AML-193 (cell line): ENCODE results near the gene SSR4.

ENCODE experiments used
- DNase-seq, 2 experiments: peaks; one replicate each; lab custom pipeline; 2025; lab: John Stamatoyannopoulos, UW

Gene SSR4

DNA sequence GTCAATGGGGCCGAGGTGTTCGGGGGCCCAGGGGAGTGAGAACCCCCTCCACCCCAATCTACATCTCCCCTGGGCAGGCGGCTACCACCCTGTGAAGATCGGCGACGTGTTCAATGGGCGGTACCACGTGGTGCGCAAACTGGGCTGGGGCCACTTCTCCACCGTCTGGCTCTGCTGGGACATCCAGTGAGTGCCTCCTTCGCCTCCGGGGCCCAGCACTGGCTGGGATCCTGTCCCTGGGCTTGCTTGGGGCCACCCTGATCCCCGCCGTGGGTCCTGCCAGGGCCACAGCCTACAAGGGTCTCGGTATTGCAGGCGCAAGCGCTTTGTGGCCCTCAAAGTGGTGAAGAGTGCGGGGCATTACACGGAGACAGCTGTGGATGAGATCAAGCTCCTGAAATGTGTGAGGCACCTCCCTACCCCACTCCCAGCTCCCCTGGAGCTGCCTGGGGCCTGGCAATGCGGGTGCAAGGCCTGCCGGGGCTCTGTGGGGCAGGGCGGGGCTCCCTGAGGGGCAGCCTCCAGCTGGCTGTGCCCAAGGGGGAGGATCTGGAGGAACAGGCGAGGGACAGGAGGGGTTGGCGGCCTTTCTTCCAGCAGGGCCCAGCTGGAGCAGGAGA is 12.9 kb upstream of the SSR4 start:
- DNase-seq = no peak

DNA sequence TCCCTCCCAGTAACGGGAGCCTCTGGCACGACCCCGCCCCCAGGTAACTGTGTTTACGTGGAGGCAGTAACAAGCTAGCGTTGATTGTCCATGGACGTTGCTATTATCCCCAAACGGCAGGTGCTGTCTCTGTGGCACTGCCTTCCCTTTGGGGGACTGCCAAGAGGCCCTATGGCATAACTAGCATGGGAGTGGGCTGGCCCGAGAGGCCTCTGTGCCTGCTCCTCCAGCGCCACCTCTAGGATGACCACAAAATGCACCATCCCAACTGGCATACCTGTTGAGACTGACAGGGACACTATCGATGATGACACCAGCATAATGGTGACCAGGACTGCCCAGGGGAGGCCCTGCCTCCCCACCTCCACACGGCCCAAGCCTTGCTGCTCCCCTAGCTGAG is 12.2 kb upstream of the SSR4 start:
- no peak for DNase-seq

DNA sequence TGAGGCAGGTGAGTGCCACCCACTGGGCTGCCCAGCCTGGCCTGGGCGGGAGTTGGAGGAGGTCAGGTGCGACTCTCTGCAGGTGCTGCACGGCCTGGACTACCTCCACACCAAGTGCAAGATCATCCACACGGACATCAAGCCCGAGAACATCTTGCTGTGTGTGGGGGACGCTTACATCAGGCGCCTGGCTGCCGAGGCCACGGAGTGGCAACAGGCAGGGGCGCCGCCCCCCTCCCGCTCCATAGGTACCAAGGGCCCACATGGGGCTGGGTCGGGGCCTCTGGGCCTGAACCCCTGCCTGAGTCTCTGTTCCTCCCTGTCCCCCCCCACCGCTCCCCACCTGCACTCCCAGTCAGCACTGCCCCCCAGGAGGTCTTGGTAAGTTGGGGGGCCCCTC is 11.6 kb upstream of the SSR4 start:
- no peak for DNase-seq

DNA sequence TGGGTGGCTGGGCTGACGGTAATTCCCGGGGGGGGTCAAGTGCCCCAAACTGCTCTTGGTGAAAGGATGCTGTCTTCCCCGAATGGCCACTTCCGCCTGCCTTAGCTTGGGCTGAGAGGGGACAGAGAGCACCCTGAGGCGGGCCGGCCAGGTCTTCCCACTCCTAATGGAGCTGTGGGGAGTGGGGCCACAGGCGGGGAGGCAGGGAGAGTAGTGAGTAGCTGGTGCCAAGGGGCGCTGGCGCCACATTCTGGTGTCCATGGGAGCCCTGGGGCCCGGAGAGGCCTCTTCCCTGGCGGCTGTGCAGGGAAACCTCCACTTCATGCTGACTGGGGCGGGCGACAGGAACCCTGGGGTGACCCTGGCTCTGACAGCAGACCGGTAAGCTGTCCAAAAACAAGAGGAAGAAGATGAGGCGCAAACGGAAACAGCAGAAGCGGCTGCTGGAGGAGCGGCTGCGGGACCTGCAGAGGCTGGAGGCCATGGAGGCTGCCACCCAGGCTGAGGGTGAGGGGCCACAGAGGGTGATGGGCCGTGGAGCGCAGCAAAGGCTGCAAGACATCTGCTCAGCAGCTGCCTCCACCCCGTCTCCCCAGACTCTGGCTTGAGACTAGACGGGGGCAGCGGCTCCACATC is 11.0 kb upstream of the SSR4 start:
- DNase-seq = no peak

DNA sequence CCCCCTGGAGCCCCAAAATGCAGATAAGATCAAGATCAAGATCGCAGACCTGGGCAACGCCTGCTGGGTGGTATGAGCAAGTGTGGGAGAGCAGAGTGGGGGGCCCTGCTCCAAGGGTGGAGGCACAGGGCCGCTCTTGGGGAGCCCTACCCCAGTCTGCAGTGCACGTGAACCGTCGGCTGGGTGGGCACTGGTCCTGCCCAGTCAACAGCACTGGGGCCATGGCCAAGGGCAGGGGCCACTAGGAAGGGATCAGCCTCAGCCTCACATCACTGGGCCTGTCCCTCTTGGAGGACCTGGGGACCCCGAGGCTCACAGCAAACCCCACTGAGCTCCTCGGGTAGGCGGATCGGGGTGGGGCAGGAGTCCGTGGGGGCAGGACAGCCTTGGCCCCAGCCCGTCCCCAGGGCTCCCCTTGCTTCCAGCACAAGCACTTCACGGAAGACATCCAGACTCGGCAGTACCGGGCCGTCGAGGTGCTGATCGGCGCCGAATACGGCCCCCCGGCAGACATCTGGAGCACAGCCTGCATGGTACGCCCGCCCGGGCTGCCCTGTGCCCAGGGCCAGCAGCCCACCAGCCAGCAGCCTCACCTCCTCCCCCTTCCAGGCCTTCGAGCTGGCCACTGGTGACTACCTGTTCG is 10.0 kb upstream of the SSR4 start:
- DNase-seq = no peak

DNA sequence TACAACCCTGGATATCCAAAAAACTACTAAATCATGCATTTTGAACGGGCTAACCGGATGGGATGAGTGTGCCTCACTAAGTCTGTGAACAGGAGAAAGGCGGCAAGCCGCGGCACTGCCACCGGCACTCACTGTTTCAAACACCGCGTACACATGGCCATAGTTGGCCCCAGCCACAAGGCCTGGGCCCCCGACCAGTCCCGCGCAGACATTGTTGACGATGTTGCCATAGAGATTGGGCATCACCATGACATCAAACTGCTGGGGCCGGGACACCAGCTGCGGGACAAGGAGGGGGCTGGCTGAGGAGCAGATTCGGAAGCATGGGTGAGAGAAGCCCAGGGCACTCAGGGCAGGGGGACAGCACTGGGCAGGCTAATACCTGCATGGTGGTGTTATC is 7.8 kb upstream of the SSR4 start:
- no peak for DNase-seq

DNA sequence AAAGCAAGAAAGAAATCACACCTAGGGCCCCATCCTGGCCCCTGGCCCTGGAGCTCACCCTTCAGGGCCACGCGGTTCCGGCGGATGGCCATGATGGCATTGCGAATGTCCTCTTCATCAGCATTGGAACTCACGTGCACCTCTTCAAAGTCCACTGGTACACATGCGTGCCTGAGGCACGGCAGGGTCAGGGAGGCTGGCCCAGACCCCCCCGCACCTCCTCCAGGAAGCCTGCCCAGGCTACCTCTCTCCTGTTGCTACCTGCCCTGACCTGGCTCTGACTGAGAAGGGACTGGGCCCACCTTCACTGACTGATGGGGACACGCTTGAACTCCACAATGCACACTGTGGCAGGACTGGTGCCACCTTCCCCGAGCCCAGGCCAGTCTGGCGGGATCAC is 4.8 kb upstream of the SSR4 start:
- no peak for DNase-seq

DNA sequence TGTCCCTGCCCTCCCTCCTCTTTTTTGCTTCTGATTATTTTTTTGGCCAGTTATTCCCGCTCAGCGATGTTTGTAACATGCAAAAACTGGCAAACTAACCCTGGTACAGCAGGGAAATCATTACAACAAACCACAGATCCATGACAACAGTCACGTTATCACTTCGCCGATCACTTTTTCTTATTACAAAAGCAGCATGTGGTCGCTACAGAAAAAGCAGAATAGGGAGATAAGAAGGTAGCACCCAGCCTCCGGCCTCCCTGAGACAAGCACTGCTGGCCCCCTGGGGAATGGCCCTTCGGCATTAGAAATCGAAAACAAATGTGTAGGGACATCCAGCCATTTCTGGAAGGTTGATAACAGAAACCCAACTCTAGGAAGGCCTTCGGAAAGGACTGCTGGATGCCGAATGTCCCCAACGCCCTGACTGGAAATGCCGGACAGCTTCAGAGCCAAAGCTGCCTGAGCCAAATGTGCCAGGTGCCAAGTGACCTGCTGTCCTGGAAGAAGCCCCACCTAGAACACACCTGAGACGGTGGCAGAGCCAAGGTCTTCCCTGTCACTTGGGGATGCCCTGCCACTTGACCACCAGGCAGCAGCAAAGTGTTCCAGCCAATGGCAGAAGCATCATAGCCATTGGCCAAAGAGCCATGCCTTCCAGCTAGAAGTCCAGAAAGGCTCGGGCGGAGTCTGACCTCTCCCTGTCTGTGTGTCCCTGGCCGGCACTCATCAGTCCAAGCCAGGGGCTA is 3.2 kb upstream of the SSR4 start:
- no peak for DNase-seq

DNA sequence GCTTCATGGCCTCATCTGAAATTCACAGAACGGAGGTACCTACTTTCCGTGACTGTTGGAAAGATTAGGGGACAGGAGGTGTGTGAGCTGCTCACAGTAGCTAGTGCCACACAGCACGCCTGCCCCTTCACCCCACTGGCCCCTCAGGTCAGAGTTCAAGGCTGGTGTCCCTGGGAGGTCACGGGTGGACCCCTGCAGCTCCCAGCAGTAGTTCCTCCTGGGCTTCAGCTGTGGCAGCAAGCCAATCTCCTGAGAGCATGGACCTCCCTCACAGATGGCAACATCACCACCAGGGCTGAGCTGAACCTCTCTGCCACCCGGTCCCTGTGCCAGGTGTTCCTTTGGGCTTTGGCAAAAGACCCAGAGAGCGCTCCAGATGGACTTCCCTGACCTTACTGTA is 2.1 kb upstream of the SSR4 start:
- DNase-seq = no peak

DNA sequence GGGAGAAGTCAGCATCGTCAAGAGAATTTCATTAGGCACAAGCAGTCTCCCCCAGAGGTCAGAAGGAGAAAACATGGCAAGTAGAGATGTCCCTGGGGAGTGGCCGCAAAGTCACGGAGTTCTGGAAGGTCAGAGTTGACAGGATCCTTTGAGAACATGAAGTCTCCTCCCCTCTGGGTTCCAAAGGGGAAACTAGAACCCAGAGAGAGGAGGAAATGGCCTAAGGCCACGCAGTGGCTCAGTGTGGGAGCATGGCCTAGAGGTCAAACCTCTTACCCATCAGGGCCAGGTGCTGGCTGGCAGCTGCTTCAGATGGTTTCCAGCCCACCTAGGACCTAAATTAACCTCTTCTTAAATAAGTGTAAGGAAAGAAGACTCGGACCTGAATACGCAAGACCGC is 1.2 kb upstream of the SSR4 start:
- peak; percentile 9 to 10 for DNase-seq

DNA sequence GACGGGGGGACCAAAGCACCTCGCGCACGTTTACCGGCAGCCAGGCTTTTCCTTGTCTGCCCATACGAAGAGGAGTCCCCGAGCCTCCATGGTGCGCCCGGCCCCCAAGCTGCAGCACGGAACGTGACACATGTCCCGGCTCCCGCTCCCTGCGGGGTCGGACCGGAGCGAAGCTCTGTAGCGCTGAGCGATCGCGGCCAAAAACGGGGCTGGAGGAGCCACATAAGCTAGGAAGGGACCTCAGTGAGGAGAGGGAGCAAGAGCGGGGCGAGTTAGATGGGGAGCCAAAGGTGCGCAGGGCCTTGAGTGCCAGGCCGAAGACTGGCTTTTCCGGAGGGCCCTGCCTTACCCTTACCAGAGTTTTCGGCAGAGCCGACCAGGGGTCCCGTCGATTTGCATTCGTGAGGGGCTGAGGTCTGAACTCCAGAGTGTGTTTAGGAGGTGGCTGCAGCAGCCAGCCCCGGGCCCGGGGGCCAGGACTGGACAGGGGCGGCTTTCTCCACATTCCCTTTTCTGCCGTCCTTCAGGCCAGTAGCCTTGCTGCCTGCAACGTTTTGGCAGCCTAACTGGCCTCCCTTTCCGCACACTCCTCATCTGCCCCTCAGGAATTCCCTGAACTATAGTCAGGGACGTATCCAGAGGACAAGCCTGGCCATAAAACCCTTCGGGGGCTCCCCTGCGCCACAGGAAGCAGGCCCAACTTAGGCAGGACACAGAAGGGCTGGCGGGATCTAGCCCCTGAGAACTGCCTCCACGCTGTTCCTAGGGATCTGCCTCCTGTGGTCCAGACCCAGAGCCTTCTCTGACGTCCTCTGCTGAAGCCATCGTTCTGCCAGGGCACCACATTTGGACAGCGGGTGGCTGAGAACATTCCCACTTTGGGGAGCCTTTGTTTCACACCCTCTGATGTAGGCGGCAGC is 689 bp downstream of the SSR4 start:
- no peak for DNase-seq

DNA sequence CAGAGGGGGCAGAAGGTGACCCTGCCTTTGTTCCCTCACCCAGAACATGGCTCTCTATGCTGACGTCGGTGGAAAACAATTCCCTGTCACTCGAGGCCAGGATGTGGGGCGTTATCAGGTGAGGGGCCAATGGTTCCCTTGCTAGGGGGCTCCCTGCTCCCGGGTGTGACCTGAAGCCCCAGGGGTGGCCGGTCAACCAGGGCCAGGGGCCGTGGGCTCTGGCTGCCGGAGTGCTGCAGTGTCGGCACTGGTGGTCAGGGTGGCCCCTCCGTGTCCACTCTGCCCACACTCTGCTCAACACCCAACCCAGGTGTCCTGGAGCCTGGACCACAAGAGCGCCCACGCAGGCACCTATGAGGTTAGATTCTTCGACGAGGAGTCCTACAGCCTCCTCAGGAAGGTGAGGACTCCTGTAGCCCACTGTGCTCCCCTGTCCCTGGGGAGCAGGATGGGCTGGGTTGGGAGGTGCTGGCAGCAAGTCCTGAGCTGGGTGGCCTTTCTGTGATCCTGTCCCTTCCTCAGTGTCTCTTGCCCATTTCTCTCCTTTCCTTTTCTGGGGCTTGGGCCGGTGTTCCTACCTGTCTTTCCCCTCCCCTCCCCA is 3.0 kb downstream of the SSR4 start:
- no peak for DNase-seq

DNA sequence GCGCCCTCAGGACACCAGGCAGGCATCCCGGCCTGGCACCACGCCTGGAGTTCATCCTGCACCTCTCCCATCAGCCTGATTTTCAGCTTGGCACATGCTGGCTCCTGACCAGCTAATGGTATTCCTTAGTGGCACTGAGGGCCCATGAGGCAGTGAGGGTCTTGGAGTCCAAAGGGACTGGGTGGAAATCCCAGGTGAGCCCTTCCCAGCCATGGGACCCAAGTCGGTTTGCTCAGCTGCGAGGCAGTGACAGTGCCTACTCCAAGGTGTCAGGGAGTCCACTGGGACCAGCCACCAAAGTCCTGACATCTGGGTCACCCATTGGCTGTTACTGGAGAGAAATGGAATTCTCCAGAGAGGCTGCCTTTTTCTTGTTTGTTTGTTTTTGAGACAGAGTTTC is 4.9 kb downstream of the SSR4 start:
- no peak for DNase-seq

DNA sequence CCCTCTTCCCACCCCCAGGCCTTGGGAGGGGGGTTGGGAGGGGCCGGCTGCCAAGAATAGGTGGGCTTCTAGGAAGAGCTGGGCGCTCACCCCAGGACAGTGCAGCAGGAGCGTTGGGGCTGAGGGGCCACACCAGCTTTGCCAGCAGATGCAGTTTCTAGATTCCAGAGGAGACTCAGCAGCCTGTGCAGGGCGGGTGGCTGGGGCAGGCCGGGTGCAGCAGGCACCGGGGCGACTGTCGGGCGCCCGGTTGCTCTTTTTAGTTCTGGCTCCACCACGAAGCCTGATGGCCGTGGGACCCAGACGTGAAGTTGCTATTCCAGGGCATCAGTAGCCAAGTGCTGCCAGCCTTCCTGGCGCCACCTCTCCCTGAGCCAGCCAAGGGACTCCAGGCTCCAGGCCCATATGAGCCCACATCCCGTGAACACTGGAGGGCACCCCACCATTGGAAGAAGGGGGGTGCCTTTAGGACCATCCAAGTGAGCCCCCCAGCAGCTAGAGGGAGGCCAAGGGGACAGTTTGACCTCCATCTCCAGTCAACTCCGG is 5.8 kb downstream of the SSR4 start:
- no peak for DNase-seq

DNA sequence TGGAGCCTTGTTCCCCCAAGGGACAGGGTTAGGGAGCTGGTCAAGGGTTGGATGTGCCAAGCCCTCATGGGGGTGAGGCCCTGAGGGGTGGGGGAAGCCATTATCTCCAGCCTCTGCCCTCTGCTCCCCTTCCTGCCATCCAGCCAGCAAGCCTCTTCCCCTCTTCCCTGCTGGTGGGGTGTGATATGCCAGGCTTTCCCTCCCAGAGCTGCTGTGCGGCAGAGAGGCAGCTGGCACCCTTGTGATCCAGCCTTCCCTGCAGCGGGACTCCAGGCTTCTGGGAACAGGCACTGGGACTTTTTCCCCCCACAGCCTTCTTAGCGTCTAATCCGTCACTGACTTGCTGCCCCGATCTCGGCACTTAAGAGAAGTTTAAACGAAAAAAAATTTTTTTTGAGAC is 6.3 kb downstream of the SSR4 start:
- DNase-seq = no peak

DNA sequence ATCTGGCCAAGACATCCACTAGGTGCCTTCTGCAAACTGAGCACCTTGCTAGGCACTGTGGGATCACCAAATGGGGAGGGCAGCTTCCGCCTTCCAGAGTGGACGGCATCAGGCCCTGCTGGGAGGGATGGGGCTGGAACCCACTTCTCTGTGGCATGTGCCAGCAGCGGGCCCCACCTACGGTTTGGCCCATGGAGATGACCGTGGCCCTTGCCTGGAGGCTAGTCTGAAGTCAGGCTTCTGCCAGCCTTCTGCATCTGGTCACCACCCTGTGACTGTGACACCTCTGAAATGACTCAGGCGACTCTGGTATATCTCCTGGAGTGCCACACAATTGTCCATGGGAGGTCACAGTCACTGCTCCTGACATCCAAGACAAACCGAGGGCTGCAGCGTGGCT is 7.2 kb downstream of the SSR4 start:
- DNase-seq = no peak

DNA sequence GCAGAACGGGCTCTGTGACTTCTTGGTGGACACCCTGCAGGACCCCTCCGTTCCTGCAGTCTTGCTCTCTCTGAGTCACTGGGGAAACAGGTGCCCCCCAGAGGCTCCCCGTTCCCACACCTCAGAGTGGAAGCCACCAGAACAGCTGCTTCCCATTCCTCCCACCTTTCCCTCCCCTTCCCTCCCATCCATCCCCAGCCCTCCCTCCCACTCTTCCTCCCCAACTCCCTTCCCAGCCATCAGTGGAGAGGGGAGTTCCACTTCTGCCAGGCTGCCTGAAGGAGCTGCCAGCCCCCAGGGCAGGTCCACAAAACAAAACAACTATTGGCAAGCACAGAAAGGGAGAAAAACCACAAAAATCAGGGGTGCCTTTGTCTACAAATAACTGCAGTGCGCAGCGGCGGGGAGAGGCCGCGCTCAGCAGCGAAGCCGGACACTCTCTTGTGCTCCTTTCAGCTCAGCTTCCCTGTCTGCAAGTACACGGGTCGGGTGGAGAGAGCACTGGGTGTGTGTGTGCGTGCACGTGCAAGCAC is 8.1 kb downstream of the SSR4 start:
- no peak for DNase-seq

DNA sequence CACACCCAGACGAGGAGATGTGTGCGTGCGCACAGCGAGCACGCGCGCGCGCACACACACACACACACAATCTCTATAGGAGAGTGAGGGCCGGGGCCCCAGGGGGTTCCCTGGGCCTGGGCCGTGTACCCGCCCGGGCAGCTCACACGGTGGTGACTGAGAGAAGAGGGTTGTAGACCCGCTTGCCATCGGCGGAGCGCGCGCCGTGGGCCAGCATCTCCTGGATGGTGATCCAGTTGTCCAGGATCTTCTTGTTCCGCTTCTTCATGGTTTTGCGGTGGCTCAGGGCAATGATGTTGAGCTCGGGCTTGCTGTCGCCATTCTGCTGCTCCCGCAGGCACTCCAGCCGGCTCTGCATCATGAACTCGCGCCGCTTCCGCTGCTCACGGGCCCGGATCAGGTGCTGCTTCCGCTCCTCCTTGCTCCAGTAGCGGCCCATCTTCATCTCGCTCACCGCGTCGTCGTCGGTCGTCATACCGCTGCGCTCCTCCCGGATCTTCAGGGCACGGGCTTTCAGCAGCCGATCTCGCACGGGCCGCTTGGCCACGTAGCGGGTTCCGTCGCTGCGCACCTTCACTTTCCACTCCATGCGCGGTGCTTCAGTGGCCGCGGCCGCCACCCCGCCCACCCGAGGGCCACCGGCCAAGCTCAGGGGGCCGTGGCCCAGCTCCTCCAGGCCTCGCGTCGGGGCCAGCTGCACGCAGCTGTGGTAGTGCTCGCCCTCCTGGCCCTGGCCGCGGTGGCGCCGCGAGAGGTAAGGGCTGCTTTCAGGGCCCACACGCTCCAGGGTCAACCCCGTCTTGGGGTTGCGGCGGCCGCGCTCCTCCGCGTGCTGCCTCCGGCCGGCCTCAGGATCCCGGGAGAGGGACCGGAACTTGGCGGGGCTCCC is 9.0 kb downstream of the SSR4 start:
- no peak for DNase-seq

DNA sequence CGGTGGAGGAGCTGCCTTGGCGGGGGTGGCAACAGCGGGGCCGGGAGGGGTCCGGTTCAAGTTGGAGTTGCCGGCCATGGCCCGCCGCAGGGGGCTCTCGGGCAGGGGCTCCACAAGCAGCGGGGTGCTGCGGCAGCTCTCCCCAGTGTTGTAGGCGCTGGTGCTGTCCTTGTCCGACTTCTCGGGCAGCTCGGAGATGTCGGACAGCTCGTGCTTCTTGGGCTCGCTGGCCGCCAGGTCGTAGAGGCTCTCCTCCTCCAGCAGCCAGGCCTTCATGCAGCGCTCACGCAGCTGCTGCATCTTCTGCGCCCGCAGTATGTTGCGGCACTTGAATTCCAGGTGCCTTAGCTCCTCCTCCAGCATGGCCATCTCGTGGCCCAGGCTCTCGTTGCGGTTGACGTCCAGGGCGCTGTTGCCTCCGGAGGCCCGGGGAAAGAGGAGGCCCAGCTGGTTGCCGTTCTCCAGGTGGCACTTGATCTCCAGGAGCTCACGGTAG is 9.7 kb downstream of the SSR4 start:
- no peak for DNase-seq

DNA sequence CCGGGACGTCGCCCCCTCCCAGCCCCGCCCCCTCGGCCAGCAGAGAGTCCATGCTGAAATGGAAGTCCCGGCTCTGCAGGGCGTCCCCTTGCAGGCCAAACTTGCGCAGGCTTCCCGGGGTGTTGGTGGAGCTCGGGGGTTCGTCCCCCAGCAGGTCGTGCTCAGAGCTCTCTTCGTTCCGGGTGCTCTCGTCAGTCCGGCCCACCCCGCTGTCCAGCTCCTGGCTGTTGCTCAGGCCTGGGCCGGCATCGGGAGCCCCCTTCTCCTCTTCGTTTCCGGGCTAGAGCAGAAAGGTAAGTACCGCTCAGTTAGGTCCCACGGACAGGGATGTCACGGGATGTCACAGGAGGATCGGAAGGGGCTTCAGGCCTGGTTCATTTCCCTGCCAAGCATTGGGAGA is 10.2 kb downstream of the SSR4 start:
- no peak for DNase-seq
